T-helper 22 cell (primary cell): ENCODE results near the gene EXOC3L1.

ENCODE experiments used
- DNase-seq: peaks from one replicate; pipeline ENCODE4 v3.0.0-alpha.2; 2020; ENCODE audit warnings: low read depth

EXOC3L1 gene

DNA sequence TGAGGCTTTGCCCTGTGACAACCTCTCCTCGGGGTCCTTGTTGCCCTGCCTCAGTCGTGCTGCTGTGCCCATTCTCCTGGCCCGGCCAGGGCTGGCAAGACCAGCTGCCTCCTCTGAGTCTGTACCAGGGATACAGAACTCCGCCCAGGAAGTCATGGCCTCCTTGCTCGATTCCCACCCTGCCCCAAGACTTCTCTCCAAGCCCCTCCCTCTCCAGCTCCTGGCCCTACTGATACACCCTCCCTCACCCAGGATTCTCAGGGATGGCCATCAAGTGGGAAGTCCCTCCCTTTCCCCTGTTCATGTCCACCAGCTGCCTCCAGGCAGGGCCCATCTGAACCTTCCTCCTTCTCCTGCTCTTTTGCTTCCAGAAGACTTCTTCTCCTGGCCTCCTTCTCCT lies 25.8 kb upstream of the EXOC3L1 start:
- DNase-seq: no peak

DNA sequence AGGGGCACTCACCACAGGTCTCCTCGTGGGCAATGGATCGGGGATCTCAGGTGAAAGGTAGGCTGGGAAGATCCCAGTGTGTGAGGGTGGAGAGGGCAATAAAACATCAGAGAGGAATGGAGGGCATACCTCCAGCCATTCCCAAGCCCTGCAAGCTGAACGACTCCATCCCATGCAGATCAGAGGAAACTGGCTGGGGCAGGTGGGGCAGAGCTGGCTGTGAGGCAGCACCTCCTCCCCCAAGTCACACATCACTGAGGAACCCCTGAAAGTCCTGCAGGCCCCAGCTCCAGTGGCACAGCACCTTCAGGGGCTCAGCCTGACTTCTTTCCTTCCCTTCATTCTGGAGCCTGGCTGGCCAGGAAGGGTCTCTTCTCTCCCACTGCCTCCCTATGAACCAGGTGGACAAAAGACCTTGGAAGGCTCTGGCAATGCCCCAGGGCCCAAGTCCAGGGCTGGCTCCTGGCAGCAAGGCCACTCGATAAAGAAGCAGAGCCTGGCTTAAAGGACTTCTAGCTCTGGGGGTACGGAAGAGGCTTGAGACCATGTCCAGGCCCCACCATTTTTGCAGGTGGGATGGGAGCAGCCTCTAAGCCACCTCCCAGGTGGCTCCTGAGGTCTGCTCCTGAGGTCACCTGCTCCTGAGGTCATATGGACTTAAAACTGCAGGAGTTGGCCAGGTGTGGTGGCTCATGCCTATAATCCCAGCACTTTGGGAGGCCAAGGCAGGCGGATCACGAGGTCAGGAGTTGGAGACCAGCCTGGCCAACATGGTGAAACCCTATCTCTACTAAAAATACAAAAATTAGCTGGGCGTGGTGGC lies 23.5 kb upstream of the EXOC3L1 start:
- no peak for DNase-seq

GRCh38 chr16:67212766-67213165 lies 22.8 kb upstream of the EXOC3L1 start:
- no peak for DNase-seq

- DNase-seq: no peak
These were observed 21.7 kb upstream of the EXOC3L1 start for GRCh38 chr16:67211674-67212073.

DNA sequence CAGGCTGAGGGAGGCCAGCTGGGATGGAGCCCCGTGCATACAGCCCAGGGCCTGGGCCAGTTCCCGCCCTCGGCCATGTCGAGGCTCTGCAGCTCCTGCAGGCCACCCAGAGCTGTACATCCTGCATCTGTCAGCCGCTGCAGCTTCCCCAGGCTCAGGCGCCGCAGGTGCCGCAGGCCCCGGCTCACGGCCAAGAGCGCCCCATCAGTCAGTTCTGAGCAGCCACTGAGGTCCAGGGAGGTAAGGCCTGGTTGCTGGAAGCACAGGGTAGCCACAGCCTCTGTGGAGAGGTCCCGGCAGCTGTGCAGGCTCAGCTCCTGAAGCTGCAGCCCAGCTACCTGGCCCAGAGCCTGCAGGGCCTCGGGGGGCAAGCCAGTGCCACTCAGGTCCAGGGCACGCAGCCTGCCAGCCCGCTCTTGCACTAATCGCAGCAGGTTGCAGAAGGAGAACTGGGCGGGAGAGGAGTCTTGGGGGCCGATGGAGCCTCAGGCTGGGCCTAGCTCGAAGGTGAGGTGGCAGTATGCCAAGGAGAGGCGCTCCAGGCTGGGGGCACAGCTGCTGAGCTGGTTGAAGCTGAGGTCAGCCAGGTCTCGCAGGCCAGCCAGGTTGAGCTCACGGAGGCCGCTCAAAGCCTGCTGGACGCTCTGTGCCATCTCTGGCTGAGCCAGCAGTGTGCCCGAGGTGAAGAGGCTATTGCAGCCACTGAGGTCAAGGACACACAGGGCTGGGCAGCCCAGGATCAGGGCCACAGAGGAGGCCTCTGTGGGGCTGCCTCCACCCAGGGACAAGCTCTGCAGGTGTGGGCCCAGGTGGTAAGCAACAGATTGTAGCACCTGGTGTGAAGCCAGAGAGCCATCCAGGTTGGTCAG lies 20.4 kb upstream of the EXOC3L1 start:
- no peak for DNase-seq

DNA sequence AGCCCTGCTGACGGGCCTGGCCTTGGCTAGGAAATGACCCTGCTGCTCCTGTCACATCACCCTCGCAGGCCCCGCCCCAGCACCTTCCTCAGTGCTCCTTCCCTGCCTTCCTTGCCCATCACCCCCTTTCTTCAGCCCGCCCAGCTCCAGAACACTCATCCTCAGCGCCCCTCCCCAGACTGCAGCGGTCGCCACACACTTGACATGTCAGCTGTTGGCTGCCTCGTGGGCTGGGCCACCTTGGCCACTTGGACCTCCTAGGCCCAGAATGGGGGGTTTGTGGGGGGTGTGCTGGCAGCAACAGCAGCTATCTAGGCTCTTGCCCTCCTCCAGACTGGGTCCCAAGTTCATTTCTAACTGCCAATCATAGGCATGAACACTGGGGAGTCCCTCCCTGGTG lies 19.6 kb upstream of the EXOC3L1 start:
- DNase-seq: no peak

- no peak for DNase-seq
These were observed 18.4 kb upstream of the EXOC3L1 start for GRCh38 chr16:67208154-67208896.

GRCh38 chr16:67207249-67208091 lies 17.5 kb upstream of the EXOC3L1 start:
- DNase-seq: no peak

GRCh38 chr16:67206838-67207248 lies 16.9 kb upstream of the EXOC3L1 start:
- no peak for DNase-seq

GRCh38 chr16:67206129-67206837 lies 16.3 kb upstream of the EXOC3L1 start:
- DNase-seq: no peak

DNA sequence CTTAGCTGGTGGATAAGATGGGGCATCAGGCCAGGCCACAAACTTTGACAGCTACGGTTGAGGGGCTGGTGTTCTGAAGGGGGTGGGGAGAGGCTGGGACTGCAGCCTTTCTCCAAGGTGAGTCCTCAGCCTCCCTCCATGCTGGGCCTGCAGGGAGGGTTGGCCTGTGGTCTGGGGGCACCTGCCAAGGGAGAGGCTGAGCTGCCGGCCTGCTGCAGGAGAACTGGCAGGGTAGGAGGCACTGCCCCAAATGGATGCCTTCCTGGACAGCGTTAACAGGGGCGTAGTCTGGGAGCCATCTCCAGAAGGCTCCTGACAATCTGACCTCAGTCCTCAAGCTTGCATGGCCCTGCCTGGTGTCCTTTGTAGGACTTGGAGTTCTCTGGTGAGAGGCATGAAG lies 14.1 kb upstream of the EXOC3L1 start:
- no peak for DNase-seq

- no peak for DNase-seq
These were observed 13.1 kb upstream of the EXOC3L1 start for GRCh38 chr16:67202956-67203493.

DNA sequence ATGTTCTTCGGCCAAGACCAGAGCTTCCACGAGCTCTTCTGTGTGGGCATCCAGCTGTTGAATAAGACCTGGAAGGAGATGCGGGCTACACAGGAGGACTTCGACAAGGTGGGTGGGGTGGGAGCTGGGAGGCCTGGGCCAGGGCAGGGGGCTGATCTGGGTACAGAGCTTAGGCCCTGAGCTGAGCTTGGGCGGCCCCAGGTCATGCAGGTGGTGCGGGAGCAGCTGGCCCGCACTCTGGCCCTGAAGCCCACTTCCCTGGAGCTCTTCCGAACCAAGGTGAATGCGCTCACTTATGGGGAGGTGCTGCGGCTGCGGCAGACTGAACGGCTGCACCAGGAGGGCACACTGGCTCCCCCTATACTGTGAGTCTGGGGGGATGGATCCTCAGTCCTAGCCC lies 12.5 kb upstream of the EXOC3L1 start:
- no peak for DNase-seq

- no peak for DNase-seq
These were observed 11.7 kb upstream of the EXOC3L1 start for GRCh38 chr16:67201411-67202345.

GRCh38 chr16:67200491-67200890 lies 10.6 kb upstream of the EXOC3L1 start:
- no peak for DNase-seq

DNA sequence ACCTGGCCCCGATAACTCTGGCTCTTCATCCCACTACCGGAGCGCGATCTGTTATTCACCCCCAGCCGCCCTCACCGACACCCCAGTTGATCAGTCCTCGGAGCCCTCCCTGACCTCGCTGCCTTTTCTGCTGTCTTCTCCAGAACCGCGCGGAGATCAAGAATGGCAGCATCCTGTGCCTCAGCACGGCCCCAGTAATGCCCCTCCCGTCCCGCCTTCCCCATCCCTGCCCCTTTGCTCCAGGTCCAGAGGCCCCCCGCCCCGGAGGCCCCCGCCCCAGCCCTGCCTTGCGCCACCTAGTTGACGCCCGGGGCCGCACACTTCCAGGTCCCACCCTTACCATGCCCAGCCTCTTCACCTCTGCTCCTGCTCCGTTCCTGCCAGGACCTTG lies 9.9 kb upstream of the EXOC3L1 start:
- DNase-seq: no peak

DNA sequence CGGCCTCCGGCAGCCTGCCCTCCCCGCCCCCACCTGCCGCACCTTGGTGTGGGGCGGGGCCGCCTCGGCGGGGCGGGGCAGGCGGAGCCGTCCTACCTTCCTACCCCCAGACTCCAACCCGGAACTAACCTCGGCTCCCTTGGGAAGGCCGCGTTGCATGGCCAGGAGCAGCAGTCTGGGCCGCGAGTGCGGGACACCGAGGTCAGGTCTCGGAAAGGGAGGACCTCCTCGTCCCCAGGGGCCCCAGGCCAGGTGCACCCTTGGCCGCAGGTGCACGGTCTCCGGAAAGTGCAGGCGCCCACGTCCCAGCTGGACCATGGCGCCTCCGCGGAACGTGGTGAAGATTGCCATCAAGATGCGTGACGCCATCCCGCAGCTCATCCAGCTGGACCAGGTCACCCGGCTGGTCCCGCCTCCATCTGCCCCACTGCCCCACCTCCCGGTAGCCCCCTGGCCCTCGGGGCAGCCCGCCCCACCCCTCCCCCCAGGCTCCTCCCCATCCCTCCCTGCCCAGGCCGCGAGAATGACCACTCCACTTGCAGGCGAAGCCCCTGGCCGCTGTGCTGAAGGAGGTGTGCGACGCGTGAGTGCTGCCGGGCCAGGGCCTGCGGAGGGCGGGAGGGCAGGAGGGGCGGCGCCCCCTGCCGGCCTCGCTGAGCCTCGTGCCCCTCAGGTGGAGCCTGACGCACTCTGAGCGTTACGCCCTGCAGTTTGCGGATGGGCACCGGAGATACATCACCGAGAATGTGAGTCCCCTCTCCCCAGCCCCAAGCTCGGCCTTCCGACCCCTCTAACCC lies 9.3 kb upstream of the EXOC3L1 start, which contains the start of gene ELMO3:
Gene ELMO3 (plus strand): TSS at position 121 of the 797 bp plus-strand sequence. CDS start 196 bp downstream, at position 317.
- no peak for DNase-seq

GRCh38 chr16:67198238-67198734 lies 8.3 kb upstream of the EXOC3L1 start:
- no peak for DNase-seq
